HG03280 (cell line): Measurements from ENCODE around the gene PFKFB3.
"Not testable (repeated sequence)": the region's sequence is repeated elsewhere in the genome, so short reads cannot be mapped to it uniquely, and the experiment has no call there.

Experiments
- ATAC-seq: cut with Tn5 transposase; IDR thresholded peaks from one replicate; pipeline ENCODE4 v1.9.1; 2021; ENCODE audit warnings: mild to moderate bottlenecking, moderate library complexity; ENCODE audit not compliant: unreplicated experiment

PFKFB3 gene

DNA sequence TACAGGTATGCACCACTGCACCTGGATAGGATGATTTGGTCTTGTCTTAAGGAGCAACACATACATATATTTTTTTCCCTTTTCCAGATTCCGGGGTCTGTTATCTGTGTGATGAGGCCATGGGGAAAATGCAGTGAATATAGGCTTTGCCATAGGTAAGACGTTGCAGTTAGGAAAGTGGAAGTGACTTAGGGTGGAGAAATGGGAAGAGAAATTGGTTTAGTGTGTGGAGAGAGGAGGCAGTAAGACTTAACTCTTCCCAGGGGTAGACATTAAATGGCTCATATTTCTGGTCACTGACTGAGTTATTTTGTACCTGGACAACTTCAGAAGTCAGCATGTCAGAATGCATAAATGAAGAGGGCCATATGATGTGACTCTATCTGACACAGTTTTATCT, 66.7 kb downstream of the PFKFB3 start:
- ATAC-seq = no peak

DNA sequence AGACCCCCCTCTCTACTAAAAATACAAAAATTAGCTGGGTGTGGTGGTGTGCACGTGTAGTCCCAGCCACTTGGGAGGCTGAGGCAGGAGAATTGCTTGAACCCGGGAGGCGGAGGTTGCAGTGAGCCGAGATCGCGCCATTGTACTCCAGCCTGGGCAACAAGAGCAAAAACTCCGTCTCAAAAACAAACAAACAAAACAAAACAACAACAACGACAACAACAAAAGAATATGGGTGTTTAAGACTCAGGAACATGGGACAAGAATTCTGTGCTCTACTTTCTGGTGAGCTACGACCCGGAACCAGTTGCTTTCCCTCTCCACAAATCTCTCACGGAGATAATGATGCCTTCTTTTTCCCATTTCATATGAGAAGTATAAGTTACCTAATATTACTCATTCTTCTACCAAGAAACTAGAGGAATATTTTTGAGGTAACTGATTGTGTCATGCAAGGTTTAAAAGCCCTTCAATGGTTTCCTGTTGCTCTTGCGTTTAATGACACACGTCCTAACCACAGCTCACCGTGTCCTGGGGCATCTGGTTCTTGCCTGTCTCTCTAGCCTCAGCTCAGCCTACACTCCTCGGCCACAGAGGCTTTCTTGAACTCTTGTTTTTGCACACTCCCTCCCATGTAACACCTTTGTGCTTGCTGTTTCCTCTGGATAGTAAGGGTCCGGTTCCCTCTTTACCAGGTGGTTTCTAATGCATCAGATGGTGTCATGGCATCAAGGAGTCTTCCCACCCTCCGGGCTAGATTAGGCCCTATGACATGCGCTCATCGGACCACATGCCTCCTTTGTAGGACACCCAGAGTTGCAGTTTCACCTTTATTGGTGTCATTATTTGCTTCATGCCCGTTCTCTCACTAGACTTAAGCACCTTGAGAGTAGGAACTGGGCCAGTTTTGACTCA, 67.5 kb downstream of the PFKFB3 start:
- peak; percentile 66 for ATAC-seq

DNA sequence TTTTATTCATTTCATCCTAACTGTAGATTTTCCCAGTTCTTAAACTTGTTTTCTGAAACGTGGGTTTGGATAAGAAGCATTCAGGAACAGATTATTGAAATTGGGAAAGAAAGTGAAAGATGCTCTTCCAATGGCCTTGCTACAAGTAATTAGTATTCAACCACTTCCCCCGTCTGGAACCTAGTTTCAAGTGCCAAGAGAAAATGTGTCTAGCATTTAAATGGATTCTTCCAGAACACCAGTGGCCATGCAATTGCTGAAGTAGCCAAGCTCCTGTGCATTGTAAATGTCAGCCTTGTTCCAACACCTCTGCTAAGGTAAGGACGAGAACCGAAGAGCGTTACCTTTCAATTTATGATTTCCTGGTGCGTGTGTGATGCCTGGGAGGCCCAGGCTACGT, 68.2 kb downstream of the PFKFB3 start:
- no peak for ATAC-seq

DNA sequence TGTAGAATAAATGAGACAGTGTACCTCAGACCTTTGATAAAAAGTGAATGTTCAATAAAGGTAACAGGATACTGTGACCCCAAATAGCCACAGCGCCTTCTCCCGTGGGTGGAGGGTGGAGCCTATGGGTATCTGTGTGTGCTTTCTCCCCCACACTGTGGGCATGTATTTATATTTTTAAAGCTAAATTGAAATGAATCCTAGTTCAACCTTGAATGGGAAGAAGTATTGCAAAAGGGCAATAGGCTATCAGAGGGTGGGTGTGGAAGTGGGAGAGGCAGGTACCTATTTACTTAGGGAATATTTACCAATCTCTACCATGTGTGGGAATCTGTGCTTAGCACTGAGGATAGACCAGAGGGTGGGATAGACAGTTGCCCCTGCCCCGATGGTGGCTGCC, 68.9 kb downstream of the PFKFB3 start:
- no peak for ATAC-seq

DNA sequence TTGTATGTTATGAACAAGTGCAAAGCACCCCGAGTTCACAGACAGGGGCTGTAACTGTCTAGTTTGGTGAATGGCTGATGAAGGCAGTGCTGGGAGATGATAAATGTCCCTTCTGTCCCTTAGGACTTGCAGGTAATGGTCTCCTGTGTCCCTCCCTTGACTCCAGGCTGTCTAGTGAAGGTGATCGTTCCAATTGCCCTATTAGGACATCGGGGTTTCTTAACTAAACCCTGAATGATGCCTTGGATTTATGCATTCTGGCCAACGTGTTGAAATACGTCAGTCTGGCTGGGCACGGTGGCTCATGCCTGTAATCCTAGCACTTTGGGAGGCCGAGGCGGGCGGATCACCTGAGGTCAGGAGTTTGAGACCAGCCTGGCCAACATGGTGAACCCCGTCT, 69.4 kb downstream of the PFKFB3 start:
- no peak for ATAC-seq

DNA sequence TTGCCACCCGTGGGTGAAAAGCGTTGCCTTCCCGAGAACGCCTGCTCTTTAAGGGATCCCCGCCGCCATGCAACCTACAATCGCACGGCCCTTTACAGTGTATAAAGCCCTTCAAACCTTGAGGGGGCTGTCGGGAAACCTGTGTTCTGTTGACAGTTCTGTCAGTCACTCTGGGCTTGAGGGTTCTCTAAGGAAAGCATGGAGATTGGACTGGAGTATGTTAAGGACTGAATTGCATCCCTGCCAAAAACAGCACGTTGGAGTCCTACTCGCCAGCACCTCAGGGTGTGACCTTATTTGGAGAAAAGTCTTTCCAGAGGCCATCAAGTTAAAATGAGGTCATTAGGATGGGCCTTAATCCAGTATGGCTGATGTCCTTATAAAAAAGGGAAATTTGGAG, 70.6 kb downstream of the PFKFB3 start:
- ATAC-seq = no peak

DNA sequence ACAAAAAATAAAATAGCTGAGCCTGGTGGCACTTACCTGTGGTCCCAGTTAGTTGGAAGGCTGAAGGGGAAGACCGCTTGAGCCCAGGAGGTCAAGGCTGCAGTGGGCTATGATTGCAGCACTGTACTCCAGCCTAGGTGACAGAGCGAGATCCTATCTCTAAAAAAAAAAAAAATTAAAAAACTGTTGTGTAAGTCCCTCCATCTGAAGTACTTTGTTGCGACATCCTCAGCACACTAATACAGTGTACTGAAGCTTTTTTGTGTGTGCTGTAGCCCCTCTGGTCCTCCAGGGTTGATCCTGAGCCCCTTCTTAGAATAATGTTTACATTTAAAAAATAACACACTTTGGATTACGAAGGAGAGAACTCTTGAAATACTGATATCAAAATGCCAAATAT, 71.3 kb downstream of the PFKFB3 start:
- no peak for ATAC-seq

DNA sequence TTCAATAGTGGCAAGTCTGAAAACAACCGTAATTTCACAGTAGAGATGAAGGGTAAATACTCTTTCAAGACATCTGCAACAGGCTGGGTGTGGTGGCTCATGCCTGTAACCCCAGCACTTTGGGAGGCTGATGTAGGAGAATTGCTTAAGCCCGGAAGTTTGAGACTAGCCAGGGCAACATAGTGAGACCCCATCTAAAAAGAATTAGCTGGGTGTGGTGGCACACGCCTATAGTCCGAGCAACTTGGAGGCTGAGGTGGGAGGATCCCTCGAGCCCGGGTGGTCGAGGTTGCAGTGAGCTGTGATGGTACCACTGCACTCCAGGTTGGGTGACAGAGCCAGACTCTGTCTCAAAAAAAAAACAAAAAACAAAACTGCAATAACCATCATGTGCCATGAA, 71.8 kb downstream of the PFKFB3 start:
- ATAC-seq = no peak

DNA sequence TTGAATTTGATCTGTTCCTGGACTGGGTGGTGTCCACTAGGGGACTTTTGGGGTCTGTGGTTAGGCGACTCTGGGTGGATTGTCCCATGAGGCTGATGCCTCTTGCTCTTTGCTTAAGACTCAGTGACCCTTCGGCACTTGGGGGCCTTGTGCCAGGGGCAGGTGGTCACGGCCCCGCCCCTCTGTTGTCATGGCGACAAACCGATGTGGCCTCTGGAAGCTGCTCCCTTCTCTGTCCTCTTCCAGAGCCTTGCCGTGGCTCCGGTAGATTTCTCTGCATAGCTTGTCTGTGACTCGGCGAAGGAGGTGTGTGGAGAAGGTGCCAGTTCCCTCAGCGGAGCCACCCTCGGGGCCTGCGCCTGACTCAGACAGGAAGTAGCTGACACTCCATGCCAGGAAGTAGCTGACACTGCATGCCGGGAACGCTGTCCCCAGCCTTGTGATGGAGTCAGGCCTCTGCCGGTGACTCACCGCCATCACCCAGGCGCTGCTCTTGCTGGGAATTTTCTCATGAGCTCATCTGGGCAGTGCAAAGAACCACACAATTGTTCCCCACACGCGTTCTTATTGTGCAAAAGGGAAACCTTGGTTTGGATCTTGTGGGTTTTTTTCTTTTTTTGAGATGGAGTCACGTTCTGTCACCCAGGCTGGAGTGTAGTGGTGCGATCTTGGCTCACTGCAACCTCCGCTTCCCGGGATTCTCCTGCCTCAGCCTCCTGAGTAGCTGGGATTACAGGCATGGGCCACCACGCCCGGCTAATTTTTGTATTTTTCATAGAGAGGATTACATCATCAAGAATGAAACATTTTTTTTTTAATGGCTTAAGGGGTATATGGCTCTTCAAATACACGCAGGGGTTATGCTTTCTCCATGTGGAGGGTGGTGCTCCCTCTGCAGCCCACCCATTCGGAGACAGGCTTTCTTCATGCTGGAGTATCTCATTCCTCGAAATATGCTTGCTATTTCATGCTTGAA, 72.6 kb downstream of the PFKFB3 start:
- ATAC-seq = peak; percentile 69

DNA sequence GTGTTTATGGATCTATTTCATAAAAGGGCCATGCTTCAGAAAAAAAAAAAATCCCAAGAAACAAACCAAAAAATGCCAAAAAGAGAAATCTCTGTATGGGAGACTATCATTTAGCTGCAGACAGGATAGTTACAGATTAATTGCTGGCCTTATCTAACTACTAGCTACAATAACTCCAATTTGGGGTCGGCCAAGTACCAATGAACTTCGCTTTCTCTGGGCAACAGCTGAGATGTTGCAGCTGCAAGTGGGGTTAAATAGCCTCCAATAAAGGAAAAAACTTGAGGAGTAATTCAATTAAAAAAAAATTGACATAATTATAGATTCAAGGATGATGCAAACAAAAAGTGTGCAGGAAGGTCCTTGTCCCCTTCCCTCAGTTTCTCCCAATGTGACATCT, 73.6 kb downstream of the PFKFB3 start:
- ATAC-seq = no peak

DNA sequence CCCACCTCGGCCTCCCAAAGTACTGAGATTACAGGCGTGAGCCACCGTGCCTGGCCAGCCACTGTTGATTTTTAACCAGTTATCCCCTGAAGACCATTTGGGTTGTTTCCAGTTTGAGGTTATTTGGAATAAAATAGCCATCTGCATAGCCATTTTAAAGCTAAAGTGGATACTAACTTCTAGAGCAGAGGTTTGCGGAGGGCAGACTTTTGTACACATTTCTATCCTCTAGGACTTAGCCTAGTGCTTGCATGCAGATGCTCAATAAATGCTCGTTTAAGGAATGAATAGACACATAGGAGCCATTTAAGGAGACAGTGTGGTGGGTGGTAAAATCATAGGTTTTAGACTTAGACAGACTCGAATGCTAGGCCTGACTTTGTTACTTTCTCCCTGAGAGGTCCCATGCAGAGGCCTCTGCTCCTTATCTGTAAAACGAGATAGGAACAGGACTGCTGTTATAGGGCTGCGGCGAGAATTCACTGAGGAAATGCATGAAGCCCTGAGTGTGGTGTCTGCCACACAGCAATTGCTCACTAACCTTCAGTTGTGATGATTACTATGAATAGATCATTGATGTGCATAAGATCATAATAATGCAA, 75.9 kb downstream of the PFKFB3 start:
- ATAC-seq = no peak

DNA sequence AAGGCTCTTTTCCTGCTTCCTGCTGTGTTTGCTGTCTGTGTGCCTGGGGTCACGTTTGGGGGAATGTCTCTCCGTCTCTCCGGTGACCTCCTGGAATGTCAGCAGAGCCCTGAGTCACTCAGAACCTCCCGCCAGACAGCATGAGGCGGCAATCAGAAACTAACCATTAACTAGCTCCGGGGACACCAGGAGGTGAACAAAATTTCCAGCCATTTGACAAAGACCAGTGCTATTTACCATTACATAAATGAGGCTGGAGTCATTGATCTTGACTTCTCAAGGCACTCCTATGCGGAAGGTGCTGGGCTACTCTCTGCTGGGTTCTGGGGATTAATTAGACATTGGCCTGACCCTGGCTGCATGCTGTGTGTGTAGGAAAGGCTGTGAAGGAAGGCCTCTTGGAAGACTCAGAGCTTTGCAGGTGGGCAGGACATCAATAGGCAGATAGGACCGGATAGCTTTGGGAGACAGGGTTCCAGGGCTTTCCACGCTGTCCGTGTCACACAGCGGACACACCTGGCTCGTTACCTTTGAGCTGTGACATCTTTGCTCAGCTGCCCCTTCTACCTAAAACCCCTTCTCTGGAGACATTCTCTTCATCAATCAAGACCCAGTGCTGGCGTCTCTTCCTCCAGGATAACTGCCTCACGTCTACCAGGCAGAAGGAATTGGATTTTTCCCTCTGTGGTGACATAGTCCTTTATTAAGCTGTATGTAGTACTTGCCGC, 77.0 kb downstream of the PFKFB3 start:
- ATAC-seq = no peak

DNA sequence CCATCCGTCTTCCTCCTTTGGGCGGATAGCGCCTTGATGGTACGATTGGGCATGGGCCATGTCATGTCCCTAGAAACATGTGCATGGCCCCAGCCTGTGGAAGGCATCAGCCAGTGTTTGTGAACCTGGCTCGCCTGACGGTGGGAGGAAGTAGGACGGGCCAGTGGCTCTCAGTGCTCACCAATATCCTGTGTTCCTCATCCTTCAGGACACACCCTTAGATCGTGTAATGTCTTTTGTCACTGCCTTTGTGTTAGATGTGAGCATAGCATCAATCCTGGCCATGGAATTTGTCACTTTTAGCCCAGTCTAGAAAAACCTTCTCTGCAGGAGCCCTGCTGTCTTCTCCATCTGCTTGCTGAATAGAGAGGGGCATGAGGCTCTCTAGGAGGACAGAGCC, 77.6 kb downstream of the PFKFB3 start:
- no peak for ATAC-seq

DNA sequence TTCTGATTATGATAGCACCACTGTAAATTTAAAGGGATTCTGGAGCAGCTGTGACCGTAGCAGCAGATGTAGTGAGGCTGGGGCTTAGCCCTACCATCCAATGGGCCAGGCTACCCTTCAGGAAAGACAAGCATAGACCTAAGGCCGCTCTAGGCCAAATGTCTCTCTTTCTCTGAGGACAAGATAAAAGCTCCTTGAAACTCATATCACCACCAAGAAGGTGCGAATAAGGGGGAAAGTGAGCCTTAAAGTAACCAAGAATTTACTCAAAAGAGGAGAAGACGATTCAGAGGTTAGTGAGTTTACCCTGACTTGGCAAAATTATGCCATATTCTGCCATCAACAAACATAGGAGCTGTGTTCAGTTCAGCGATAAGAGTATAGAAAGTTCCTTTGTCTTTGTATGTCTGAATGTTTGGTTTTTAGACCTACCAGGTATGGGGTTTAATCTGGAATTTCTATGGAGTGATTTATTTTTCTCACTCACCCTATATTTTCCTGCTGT, 79.8 kb downstream of the PFKFB3 start:
- no peak for ATAC-seq

DNA sequence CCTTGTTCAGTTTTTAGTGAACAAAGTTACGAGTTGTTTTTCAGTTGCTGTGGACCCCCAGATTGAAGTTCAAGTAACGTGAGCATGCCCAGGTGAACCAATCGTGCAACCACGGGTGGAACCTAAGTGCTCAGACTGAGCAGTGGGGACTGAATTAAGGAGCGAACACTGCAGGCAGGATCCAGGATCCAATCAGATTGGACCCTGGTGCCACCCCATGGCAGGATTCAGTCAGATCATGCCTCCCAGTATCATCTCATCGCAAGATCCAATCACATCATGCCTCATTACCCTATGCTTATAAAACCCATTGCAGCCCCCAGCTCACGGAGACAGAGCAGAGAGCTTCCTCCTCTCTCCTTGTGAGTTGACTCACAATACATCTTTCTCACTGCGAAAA, 80.9 kb downstream of the PFKFB3 start:
- ATAC-seq = no peak

DNA sequence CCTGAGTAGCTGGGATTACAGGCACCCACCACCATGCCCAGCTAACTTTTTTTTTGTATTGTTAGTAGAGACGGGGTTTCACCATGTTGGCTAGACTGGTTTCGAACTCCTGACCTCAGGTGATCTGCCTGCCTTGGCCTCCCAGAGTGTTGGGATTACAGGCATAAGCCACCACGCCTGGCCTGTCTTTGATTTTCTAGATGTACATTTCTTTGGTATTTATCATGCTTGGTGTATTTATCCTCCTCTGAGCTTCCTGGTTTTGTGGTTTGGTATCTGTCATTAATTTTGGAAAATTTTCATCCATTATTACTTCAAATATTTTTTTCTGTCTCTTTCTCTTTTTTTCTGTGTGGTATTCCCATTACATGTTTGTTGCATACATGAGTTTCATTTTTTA, 87.9 kb downstream of the PFKFB3 start:
- ATAC-seq = not testable (repeated sequence)

DNA sequence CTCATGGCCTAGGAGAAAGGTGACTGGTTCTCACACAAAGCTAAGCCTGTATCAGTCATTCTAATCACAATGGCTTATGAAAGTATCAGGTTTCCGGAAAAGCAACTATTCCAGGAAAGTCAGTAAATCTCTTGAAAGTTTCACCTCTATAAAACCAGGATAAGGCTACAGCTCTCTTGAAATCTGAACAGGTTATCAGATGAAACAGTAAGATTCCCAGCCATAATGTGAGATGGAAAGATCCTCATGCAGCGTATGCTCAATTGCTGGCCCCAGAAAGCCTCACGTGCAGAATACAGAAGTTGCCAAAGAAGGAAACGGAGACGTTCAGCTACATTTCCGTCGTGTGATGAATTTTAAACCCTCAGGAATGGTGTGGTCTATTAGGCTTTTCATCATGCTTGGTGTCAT, 90.0 kb downstream of the PFKFB3 start:
- ATAC-seq = no peak

DNA sequence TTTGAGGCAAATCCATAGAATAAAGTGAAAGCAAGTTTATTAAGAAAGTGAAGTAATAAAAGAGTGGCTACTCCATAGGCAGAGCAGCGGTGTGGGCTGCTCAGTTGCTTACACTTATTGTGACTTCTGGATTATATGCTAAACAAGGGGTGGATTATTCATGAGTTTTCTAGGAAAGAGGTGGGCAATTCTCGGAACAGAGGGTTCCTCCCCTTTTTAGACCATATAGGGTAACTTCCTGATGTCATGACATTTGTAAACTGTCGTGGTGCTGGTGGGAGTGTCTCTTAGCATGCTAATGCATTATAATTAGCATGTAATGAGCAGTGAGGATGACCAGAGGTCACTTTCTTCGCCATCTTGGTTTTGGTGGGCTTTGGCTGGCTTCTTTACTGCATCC, 93.7 kb downstream of the PFKFB3 start:
- ATAC-seq = not testable (repeated sequence)

DNA sequence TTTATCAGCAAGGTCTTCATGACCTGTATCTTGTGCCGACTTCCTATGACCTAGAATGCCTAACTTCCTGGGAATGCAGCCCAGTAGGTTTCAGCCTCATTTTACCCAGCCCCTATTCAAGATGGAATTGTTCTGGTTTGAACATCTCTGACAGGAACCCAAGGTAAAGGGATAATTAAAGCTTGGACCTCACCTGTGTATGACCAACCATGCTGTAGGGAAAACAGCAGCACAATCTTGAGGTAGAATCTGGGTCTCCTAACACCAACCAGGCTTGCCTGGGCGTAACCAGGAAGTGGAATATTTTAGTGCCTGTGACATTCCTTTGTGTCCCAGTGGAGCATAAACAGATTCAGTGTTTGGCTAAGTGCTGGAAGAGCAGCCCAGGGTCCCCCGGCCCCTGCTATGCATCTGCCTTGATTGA, 94.1 kb downstream of the PFKFB3 start:
- no peak for ATAC-seq

DNA sequence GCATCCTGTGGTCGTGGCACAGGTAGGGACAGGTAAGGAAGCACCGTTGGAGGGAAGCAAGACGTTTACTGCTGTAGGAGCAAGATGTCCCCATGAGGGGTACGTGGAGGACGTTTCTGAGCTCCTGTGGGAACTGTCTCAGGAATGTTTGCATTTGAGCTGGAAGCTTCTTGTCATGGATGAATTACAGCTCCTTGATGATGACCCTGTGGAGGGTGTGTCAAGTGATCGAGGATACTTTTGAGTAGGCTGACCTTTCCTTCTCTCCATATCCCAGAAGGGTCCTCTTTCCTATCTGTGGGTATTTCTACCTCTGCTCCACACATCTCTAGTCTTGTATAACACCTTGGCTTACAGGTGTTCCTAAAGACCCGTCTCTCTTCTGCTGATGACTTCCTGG, 94.8 kb downstream of the PFKFB3 start:
- ATAC-seq = no peak
